ENCODE measurements around the gene NUP210.
A peak's percentile ranks its signal among the peaks of the same experiment; 100 is the strongest.

The NUP210 gene

DNA sequence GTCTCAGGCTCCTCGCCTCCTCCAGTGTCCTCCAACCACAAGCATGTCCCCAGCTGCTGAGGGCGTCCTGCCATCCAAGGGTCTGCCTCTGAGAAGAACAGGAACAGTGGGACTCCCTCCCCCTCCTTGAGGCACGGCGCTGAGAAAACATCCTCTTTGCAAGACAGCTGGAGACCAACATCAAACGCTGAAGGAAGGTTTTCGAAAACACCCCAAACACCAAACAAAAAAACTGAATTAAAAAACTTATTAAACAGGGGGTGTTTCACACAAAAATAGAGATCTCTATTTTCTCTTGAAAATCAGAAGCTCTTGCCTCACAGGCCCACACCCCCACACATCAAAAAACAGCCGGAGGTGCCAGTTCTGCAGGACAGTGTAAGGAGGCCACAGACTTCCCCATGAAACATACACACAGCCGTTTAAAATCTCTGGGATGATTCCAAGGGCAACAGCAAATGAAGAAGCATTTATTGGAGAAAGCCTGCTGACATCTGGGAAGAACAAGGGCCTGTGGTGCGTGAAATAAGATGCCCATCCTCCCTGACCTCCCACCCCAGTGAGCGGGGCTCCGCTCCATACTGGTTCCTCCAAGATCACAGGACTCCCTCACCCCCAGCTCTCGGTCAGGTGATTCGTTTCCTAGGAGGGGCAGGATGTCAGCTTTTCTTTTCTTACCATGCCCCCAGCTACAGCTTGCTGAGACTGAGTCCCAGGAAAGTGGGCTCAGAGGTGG lies 71.3 kb downstream of the NUP210 start:
- no peak for DNase-seq (ENCODE audit: low read depth)

DNA sequence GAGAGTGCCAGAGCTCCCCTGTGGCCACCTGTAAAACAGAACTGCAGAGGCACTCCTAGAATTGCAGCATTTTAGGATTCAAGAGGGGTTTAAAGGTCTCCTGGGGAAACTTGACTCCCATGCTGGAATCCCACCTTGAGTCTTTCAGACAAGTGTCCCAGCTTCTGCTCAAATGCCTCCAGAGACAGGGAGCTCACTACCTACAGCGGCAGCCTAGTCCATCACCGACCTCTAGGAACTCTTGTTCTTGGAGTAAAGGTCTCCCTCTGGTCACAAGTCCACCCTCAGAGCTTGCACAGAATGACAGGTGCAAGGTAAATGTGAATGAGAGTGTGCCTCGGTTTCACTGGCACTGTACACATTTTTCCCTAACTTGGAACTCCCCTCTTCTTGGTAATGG lies 72.0 kb downstream of the NUP210 start:
- DNase-seq (ENCODE audit: low read depth), result no peak

DNA sequence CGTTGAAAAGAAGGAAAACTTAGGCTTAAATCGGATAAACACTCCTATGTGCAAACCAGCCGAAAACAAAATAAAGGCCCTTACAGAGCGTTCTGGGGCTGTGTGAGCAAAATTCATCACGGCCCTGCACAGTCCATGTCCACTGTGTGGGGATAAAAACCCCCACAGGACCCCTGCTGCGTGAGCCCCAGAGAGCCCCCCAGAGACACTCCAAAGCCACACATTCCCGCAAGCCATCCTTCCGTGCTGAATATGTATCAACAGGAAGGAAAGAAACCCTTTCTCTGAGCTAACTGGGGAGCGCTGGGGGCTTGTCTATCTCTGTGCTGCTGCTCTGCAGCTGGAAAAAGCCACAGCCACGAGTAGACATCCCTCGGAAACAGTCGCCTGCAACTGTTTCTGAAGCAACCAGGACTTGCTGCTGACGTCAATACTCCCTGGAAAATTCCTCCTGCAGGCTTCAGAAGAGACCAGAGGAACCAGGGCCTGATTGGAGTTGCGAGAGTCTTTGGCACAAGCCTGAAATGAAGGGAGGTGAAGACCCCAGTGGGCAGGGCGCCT lies 72.7 kb downstream of the NUP210 start:
- DNase-seq (ENCODE audit: low read depth), result no peak

DNA sequence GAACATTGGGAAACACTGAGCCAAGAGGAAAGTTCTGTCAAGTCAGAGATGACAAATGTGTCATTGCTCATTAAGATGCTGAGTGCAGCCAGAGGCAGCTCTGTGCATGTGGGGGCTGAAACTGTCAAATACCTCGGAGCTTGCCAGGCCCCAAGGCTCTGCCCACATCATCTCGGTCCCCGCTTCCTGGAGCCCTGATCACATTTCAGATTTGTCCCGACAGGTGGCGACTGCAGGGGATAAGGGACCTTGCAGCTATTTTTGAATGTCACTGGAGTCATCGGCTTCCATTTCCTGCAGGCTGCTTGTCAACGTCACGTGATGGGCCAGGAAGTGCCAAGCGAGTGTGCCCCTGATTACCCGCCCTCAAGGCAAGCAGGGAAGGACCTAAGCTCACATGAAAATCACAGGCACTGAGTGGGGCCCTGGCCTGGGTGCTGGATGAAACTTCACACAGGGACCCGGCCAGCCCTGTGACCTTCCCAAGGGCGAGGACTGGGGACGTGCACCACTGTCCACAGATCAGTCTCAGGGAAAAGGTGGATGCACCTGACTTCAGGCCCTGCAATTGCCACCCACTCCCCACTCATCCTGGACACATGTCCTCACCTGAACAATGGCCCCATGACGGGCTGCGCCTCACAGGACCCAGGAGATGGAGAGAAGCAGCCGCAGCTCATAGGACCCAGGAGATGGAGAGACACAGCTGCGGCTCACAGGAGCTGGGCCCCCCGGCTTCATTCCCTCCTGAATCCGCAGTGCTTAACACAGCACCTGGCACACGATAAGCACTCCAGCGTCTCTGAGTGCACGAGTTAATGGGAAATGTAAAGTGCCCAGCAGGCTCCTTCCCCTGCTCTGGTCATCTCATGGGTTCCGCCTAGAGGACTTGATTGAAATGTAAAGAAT lies 73.4 kb downstream of the NUP210 start:
- DNase-seq (ENCODE audit: low read depth), result peak; percentile 55

DNA sequence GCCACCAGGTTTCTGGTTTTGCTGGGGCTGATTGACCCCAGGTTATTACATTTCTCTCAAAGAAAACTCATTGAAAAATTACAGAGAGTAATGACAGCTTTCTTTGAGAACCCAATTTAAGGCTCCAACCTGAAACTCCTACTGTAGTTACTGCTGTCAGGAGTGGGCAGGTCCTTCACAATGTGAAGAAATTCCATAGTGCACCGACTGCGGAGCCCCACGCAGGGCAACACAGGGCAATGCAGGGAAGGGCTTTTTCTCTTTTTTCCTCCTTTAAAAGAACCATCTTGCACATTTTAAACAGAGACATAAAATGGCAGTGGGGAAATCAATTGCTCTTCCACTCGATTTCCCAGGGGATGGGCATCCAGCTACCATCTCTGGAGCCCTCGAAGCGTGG lies 74.3 kb downstream of the NUP210 start:
- no peak for DNase-seq (ENCODE audit: low read depth)

DNA sequence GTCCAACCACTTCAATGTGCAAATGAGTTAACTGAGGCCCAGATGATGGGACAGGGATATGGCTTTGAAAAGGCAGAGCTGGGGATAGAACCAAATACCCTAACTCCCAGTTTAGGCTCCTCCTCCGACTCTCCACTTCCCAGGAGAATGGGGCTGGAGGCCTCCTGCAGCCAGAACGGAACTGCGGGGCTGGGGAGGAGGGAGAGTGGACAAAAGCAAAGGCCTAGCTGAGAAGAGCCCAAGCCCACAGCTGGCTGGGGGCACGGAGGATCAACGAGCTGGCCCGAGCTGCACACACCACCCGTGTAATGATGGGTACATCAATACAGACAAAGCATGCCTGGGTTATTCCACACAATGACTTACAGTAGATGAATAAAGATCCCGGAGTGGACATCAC lies 74.8 kb downstream of the NUP210 start:
- DNase-seq (ENCODE audit: low read depth), result no peak

DNA sequence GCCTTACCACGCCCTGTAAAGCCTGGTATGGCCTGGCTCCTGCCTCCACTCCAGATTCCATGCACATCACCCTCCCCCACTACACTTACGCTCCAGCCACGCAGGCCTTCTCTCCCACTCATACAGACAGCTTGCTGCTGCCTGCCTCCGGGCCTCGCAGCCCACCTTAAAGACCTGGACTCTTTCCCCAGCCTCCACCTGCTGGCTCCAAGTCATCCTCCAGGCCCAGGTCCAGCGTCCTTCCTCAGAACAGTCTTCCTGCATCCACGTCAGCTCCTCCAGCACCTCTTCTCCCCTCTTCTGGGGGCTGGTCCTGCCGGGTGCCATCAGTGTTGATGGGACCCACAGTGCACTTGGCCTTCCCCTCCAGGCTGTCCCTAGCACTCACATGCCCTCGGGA lies 75.5 kb downstream of the NUP210 start:
- DNase-seq (ENCODE audit: low read depth), result no peak

DNA sequence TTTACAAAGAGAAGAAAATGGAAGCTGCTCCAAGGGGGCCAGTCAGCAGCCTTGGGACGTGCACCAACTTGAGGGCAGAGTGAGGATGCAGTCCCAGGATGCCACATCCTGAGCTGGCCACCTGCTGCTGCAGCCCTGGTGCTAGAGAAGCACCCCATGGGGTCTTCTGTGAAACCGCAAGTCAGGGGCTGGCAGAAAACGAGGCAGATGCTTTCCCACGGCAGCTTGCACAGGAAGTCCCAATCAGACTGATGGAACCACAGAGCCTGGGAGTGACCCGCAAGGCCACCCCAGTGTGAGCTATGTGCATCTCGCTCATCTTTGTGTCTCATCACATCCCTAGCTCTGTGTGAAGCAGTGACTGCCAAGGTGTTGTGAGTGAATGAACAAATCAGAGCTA lies 76.5 kb downstream of the NUP210 start:
- no peak for DNase-seq (ENCODE audit: low read depth)

DNA sequence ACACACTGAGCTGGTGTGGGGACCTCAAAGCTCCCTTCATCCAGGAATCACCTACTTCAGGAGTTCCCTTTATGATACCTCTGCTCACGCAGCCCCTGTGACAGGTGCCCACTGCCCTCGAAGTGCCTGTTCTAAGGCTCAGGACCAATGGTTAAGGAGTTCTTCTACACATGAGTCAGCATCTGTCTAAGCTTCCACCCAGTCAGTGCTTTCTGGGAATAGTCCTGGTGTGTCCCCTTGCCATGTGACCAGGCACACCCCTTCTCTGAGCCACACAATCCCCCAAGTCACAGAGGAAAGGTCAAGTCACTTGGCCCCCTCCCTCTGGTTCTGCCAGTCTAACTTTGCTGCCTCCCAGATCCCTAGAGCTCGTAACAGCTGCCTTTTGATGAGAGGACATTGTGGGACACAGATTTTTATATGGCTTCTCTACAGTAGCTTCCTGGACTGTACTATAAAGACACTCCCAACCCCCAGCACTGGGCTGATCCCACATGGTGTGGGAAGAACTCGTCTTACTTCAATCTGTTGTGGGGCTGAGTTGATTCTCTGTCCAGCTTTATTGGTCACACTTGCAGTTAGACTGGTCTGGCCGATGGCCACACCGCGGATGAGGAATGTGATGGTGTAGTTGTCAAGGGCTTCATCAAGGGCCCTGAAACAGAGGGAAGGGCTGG lies 78.8 kb downstream of the NUP210 start:
- no peak for DNase-seq (ENCODE audit: low read depth)

DNA sequence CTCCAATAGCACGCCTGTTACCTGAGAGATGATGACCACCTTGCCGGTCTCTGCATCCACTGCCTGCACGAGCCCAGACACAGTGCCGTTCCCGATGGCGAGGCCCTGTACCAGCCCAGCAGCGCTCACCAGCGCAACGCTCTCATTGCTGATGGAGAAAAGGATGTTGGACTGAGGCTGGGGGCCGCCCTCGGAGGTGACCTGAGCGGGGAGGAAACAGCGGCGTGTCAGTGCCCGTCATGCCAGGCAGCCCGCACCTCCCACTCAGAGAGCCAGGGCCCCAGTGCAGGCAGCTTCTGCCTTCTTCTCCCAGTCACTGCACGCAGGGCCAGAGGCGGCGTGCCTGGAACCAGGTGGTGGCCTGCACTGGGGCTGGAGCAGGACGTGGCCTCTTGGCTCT lies 80.3 kb downstream of the NUP210 start:
- DNase-seq (ENCODE audit: low read depth), result no peak

DNA sequence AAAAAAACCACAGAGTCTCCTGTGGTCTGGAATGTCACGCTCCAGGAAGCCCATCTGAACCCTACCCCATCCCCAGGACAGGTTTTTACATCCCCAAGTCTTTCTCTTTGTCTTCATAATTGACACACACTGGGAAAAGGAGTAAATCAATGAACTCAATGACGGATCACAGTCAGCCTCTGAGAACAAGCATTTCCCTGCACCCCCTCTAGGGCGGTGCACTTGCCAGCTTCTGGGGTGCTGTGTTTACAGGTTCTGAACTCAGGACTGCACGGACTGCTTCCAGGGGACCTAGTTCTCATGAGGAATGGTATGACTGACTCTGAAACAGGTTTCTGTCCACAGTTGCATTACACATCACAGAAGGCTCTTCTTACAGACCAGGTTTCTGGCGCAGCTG lies 81.1 kb downstream of the NUP210 start:
- no peak for DNase-seq (ENCODE audit: low read depth)

DNA sequence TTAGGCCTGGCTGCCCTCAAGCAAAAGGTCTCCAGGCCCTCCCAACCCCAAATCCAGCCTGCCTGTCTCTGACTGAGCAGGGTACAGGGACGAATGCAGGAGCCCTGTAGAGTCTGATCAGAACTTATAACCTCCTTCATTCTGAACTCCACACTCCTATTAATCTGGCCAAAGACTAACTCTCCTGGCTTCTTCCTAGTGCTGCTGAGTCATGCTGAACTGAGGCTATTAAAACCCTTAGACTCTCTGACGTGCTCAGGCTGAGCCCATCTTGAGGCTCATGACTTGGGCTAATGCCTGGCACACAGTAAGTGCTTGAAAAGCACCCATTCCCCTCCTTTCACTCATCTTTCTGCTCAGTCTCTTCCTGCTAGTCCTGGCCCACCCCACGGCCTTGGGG lies 81.9 kb downstream of the NUP210 start:
- no peak for DNase-seq (ENCODE audit: low read depth)

DNA sequence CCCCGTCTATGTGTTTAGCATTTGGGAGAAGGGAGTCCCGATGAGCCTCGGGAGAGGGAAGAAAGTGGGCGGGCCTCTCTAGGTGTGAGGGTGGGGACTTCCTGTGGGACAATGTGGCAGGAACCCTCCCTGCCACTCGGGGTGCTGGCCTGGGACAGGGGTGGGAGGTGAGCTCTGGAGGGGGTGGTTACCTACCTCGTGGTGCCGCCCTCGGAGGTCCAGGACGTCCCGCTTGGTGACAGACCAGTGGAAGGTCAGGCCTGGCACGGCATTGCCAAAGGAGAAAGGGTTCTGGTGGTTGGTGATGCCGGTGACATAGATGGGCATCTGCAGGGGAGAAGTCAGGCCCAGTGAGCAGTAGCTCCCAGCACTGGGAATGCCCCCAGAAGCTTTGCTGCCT lies 83.5 kb downstream of the NUP210 start:
- no peak for DNase-seq (ENCODE audit: low read depth)

DNA sequence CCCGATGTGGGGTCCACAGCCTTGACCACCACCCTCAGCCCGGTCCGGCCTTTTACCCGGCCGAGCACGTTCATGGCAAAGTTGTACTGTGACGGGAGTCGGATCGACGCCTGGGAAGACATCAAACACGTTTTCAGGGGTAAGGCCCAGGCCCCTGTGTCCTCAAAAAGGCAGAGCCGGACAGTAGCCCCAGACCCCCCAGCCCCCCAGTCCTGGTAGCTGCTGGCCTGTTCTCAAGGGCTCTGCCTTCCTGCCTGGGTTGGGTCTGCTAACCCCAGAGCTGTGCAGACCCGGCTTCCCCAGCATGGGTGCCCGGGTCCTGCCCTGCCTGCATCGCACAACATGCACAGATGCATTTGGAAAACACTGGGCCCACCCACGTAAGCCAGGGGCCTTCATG lies 84.6 kb downstream of the NUP210 start:
- no peak for DNase-seq (ENCODE audit: low read depth)

DNA sequence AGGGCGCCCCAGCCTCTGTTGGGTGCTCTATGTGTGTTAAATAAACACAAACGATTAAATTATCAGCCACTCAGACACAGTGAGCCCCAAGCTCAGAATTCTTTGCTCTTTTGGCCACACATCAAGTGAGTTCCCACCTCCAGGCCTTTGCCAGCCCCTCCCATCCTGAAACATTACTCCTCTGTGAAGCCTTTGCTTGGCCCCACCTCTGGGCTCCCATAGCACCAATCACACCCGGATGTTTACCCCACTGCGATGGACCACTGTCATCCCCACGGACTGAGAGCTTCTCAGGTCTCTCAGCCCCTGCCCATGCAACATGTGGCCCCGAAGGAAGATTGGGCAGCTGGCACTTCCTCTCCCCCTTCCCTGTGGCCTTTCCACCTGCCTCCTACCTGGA lies 85.1 kb downstream of the NUP210 start:
- DNase-seq (ENCODE audit: low read depth), result no peak

DNA sequence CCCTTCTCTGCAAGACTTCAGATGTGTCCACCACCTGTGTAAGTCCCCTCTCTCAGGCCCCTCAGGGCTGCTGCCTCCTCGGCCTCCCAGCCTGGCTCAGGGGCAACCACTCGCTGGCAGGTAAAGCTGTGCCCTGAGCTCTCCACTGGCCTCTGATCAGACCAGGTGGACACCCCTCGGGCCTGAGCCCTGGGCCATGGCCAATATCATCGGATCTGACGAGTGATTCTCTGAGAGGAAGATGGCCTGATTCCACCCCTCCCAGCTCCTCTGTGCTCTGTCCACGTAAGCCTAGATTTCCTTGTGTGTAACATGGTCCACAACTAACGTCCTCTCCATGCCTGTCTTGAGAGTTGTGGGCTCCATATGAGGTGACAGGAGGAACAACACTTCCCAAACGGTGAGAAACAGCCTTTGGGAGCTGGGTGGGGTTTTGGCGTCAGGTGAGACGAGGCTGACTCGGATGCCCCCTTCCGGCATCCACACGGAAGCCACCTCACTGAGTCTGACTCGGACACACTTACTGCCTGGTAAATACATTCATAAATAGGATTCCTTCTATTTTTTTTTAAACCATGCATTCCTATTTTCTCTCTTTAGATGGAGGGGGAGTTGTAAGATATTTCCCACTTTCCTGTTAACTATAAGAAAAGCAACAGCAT lies 86.8 kb downstream of the NUP210 start:
- no peak for DNase-seq (ENCODE audit: low read depth)

DNA sequence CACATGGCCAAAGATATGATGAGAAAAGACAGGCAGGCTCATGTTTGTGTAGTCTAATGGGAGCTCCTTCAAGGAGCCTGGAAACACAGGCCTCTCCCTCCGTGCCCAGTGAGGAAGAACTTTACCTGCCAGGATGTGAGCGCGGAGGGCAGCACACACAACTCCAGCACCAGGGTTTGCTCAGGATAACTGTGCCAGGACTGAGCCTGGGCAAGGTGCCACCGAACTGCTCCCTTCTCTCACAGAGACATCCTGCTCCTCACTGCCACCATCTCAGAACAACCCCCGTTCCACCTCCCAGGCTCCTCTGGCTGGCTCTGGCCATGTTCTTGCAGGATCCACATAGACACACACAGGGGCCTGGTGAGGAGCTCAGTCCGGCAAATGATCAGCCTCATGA lies 87.4 kb downstream of the NUP210 start:
- DNase-seq (ENCODE audit: low read depth), result no peak

DNA sequence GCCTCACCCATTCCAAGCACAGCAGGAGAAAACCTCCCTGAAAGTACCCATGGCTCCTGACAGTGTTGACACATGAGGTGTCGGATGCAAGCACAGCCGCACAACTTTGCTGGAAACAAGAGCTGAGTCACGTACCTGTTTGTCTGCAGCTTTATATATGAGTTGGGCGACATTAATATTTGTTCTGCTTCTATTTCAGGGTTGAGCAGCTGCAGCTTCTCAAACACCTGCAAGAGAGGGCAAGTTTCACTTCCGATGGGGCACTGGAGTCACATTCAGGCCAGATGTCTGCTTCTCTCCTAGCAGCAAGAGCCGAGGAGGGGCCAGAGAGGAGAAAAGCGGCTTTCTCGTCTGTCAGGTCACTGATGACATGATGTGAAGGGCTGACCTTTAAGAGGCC lies 88.0 kb downstream of the NUP210 start:
- no peak for DNase-seq (ENCODE audit: low read depth)

DNA sequence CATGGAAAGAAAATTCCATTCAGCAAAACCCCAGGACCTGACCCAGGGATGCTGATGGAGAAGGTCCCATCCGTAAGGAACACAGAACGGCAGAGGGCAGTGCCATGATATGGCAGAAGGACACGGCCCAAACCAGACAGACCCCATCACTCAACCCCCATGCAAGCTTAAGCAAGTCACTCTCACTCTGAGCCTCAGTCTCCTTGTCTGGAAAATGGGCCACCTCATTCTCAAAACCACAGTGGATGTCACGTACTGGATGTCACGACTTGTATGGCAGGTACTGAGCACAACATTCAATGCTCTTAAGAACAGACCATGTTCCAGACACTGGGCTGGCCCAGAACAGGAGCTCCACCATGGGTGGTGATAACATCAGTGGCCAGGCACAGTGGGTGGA lies 90.4 kb downstream of the NUP210 start:
- DNase-seq (ENCODE audit: low read depth), result no peak

DNA sequence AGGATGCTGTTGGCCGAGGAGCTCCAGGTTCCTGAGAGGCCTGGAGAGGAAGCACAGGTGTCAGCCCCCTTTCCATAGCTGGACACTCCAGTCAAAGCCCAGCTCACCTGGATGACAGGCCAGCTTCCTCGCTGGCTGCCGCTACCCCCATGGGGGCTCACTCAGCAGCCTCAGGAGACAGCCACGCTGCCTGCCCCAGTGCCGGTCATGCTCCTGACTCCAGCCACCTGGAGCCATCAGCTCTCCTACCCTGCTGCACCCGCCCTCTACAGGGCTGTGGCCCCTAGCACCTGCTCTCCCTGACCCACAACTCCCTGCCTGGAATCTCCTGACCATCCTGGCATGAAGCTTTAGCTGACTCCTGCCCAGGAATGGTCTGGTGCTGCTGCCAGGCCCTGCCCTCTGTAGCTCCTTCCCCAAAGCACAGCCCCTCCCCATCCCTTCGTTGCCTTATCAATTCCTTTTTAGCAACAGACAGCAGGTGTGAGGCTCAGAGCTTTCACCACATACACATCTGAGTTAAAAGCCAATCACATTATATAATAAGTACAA lies 94.2 kb downstream of the NUP210 start:
- no peak for DNase-seq (ENCODE audit: low read depth)

DNA sequence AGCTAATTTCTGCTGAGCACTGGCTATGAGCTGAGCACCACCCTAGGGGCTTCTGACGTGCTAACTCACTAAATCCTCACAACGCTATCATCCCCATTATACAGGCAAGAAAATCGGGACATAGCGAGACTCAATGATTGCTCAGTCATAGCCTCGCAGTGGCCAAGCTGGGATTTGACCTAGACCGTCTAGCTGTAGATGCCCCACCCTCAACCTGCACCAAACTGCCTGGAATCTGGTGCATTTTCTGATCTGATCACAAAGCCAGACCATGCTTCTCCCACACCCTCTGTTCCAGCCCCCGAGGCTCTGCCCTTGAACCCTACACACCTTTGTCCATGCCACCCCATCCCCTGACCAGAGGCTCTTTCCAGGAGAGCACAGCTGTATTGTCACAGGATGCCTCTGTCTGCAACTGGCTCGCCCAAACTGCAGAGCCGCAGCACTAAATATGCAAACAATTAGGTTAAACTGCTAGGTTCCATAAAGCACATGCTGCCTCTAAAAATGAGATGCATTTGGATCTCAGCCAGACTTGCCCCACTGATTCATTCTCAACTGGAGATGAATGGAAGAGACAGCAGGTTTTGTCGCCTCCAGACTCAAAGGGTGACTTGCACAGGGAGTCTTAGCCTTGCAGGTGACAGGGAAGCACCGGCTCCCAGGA lies 95.2 kb downstream of the NUP210 start:
- no peak for DNase-seq (ENCODE audit: low read depth)

All from activated T-cell treated with anti-CD3 and anti-CD28 coated beads for 1 hour (primary cell).